ENCODE results near the gene RER1.

Gene RER1, protein sequence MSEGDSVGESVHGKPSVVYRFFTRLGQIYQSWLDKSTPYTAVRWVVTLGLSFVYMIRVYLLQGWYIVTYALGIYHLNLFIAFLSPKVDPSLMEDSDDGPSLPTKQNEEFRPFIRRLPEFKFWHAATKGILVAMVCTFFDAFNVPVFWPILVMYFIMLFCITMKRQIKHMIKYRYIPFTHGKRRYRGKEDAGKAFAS

DNA sequence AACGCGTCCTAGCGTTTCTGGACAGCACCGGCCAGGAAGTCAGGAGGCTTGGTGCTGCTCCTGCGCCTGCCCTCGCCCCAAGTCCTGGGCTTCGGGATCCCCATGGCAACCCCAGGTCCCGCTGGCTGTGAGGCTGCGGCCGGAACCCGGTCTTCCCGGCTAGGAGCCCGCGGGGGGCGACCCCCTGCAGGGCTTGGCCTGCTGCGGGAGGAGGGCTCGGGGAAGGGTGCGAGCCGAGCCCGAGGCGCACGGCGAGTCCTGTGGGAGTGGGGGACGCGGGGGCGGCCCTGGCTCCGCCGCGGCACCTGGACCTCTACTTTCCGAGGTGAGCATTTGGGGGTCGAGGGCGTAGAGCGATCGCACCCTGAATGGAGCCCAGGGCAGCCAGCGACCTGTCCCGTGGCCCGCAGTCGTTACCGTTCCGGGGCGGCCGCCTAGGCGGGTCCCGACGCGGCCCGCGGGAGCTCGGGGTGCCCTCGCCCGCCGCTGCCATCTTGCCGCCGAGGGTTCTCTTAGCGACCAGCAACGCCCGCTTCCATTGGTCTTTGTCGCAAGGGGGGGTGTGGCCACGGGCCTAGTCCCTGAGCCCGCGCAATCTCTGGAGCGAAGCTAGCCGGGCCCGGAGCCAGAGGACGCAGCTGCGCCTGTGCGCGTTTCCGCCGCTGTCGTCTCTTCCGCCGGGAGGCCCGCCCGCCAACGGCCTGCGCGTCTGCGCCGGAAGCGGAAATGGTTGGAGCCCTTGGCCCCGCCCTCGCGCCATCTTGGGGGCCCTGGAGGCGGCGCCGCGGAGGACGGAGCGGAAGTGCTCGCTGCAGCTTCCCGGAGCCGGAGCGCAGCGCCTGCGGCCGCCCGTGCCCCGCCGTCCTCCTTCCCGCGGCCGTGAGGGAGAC lies at the start of gene RER1, which contains the start of gene MORN1:
RER1 (plus strand) TSS at position 801 of the 890 bp plus-strand sequence. CDS start 3,950 bp downstream, outside the sequence.
MORN1 (minus strand) TSS at position 514 of the 890 bp plus-strand sequence; CDS start at position 493, 21 bp downstream.
- peak; percentile 93 for DNase-seq

DNA sequence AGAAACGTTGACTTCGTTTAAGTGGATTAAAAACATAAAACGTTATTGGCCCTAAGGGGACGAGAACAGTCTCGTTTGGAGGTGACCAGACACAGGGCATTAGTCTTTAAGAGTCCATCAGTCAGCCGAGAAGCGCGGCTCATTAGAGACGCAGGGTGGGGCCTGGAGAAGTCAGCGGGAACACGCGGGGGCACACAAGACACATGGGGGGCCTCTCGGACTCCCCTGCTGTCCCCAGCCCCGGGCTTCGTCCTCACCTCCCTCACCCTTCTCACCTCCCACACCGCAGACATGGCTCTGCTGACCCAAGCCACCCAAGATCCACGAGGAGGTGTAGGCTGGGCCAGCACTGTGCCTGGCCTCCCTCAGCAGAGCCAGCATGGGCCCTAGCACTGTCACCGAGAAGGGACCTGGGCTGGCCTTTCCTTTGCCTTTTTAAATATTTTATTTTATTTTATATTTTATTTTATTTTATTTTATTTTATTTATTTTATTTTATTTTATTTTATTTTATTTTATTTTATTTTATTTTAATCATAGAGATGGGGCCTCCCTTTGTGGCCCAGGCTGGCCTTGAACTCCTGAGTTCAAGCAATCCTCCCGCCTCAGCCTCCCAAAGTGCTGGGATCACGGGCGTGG lies 49.1 kb upstream of the RER1 start:
- DNase-seq = no peak

DNA sequence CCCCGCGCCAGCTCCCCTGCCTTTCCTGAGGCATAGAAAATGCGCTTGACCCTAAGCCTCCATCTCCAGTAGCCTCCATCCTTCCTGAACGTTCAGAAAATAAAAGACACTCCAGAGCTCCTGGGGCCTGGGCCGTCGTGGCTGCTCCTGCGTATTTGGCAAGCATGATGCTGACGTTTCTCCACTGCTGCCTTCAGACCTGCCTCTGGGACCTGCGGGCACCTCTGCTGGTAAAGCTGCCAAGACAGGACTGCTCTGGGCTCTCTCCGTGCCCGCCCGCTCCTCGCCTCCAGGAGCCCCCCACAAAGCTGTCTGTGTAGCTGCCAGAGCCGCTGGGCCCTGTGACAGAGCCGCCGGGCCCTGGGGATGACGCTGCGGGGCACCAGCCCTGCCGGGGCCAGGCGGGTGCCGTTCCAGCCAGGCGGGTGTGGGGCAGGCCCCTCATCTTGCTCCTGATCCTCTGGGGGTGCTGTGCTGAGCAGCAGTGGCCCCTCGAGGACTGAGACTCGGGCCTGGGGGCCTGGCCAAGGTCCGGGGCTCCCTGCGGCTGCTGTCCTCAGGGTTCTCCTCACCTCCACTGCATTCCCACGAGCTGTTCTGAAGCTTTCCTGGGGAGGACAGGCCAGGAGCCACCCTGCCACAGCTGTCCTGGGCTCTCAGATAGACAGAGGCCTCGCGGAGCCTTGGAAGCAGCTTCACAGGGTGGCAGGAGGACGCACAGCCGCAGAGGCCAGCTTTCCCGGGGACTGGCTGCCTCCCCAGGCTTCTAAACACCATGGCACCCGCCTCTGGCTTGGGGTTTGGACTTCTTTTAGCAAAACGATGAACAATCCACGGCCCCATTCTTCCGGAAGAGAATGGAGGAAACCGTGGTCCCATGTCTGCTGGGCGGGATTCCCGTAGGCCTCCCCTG lies 48.4 kb upstream of the RER1 start:
- no peak for DNase-seq

DNA sequence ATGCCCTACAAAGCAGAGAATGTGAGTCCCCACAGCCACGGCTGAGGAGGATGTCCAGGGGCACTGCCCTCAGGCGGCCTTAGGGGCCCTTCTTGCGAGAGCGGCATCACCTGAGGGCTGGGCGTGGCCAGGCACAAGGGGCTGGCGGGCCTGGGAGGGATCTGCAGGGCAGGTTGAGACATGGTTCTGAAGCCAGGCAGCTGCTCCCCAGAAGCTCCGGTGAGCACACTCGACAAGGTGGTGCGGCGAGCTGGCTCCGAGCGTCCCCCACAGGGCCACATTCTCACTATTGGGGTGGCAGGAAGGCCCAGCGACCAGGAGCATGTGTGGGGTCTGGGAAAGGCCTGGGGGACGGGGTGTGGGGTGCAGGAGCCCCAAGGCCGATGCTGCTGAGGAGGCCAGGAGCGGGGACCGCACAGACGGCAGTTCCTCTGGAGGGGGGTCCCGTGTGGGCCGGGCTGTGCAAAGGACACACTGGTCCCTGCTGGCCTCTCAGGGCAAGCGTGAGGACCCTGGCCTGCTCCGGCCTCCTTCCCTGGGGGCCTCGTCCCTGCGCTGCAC lies 47.4 kb upstream of the RER1 start:
- DNase-seq = no peak

DNA sequence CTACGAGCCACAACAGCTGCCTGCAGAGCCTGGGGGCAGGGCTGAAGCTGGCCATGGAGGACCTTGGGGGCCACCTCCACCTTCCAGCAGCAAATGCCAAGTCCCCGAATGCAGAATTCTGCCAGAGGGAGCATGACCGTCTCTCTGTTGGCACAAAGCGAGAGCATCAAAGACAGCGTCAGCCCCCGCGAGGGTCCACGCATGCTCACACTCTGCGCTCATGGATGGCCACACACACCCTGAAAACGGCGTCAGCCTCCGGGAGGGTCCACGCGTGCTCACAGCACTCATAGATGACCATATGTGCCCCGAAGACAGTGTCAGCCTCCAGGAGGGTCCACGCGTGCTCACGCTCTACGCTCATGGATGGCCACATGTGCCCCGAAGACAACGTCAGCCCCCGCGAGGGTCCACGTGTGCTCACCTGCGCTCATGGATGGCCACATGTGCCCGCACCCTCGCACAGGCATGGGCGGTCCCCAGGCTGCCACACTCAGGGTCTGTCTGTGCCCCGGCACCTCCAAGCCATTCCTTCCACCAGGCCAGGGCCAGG lies 46.8 kb upstream of the RER1 start:
- no peak for DNase-seq

DNA sequence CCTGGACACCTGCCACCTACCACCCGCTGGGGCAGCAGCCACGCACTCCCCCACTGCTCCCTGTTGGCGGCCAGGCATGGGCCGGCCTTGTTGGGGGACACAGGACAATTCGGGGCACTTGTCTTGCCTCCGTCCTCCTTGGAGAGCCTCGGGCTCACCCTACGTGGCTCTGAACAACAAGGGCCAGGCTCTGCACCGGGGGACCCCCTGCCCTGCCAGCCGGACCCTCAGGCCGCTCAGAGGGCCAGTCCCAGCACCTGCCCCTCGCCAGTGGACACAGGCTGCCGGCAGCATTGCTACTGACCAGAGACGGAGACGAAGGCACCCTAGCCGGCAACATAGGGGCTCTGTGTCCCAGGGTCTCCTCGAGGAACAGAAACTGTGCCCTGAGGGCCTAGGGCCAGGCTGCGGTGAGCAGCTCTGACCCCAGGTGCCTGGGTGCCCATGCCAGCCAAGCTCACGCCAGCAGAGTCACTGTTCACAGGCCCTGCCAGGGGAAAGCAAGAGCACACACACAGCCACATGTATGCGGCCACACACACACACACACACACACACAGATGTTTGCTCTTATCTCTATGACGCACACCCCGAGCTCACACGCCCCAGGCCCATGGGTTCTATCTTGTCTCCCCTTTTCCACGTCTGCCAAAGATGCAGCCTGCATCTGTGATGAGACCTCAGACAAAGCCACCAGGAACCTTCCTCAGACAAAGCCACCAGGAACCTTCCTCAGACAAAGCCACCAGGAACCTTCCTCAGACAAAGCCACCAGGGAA lies 46.2 kb upstream of the RER1 start:
- DNase-seq = no peak

DNA sequence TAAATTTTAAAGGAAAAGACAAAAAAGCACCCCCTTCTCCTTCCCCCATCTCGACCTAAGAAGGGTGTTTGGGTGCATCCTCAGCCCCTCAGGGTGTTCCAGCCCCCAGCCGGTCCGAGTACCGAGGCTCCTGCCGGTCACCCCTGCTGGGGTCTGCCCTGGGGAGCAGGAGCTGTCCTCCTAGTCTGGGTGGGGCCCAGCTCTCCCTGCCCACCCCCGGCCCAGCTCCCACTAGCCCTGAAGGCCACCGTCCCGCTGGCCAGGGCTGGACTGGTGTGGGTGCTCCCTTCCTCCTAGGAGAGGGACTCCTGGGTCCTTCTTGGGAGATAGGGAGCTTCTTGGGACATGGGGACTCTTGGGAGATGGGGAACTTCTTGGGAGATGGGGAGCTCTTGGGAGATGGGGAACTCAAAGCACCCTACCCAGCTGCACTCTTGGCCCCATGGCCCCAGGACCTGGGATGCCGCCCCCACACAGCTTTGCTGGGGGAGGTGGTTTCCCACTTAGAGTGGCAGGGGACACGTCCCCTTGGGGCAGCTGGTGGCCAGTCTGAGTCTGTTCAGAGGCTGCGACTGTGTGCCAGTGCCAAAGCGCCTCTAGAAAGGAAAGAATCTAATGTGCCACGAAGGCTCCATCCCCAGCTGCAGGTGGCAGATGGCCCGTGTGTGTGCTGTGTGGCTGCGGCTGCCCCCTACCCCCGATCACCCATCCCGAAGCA lies 44.8 kb upstream of the RER1 start:
- no peak for DNase-seq

DNA sequence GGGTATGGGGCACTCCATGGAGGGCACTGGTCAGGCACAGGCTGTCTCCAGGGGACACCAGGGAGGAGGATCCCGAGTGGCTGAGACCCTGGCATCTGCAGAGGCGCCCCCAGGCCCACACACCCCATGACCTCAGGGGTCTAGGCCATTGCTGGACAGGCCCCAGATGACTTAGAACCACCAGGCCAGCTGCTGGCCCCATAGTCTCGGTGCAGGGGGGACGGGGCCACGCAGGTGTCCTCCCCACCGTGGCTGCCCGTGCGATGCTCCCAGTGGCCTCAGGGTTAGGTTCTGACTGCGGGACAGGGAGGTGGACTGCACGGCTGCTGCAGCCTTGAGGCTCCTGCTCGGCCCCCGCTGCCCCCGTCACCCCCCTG lies 44.2 kb upstream of the RER1 start:
- no peak for DNase-seq

DNA sequence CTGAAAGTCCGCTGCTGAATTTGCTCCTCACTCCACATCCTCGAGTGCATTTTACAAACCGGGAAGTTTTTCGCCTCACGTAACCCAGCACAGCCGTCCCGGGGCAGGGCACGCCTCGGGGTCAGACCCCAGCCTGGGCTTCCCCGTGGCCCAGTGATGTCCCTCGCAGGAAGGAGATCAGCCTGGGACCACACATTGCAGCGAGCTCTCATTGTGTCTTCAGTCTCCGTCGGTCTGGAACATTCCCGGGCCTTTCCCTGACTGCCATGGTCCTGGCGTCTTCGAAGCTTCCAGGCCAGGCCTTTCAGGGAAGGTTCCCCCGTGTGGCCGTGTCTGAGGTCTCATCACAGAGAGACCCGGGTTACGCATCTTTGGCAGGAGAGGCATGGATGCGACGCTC lies 43.7 kb upstream of the RER1 start:
- no peak for DNase-seq

DNA sequence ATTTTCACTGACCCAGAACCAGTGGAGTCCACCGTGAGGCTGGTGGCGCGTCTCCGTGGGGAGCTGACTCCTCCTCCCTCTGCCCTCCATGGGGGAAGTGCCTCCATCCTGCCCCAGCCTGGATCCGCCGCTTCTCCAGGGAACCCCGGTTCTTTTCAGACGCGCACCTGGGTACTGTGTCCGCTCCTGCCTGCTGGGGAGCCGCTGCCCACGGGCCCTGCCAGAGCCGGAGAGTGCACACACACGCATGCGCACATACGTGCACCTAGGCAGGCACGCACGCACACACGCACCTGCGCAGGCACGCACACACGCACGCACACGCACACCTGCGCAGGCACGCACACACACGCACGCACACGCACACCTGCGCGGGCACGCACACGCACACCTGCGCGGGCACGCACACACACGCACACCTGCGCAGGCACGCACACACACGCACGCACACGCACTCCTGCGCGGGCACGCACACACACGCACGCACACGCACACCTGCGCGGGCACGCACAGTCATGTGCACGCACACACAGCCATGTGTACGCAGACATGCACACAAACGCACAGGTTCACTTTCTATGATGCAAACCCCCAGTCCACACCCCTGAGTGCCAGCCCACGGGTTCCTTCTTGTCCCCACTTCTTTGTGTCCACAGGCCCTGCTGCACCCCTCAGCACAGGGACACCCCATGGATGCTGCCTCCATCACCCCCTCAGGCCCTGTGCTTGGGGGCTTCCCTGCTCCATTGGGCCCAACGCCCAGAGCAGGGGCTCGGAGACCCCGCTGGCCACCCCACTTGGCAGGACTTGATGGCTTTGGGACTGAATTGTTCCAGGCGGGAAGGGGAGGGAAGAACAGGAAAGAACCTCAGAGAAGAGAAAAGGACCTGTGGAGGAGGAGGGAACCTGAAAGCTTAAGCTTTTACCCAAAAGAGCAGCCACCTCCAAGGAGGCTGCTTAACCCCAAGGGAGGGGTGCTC lies 43.0 kb upstream of the RER1 start:
- DNase-seq = no peak

DNA sequence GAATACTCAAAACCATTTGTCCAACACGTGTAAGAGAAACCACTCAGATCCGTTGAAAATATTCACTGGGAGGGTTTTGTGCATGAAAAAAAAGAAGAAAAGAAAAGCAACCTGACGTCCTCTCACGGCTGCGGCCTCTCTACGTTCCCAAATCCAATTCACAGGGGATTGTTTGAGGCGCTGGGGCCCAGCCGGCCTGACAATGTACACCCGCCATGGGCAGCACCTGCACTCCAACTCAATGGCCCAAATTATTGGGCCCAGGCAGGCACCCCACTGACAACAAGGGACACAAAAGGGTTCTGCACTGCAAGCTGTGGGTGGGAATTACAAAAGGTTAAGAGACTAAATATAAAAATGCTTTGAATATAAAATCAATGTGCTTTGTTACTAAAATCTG lies 41.8 kb upstream of the RER1 start:
- no peak for DNase-seq

DNA sequence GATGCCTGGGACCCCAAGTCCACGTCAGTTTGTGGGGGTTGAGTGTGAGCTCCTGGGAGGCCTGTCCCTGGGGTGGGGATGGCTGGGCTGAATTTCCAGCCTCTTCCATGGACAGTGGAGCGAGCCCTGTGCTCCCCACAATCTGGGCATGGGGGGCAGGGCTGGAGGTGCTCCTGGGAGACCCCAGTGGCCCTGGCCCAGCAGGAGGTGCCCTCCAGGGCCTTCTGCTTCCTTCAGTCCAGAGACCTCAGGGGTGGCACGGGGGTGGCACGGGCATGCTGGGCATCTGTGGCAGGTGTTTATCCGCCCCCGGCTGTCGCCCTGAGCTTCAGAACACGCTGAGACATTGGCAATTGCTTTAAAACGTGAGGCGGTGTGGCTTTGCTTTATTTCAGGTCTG lies 41.1 kb upstream of the RER1 start:
- DNase-seq = no peak

DNA sequence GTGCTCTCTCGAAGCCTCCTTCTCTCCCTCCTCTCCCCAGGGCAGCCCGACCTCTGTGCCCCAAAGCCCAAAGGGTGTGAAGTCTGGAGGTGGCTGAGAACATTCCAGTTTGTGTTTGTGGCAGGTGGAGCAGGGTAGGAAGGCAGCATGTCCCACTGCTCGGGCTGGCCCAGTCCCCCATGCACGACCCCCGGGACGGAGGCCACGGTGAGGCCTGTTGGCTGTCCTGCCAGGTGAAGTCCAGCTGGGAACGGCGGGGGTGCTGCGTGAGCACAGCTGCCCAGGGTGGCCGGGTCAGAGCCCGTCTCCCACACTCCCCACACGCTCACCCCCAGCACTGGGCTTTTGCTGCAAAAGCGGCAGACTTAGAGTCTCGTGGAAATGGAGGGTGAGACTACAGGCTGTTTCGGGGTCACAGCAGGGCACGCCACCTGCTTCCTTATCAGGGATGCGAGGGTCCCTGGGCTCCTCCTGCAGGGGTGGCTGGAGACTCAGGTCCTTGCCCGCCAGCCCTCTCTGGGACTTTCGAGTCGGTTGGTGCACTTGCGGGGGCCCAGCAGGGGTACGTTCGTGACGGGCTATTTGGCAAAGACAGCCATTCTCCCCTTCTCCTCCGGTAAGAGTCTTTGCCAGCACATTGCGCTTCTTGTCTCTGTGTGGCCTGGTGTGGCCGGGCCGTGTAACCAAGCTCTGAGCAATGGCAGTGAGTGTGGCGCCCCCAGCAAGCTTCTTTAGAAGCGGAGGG lies 40.6 kb upstream of the RER1 start:
- DNase-seq = no peak

DNA sequence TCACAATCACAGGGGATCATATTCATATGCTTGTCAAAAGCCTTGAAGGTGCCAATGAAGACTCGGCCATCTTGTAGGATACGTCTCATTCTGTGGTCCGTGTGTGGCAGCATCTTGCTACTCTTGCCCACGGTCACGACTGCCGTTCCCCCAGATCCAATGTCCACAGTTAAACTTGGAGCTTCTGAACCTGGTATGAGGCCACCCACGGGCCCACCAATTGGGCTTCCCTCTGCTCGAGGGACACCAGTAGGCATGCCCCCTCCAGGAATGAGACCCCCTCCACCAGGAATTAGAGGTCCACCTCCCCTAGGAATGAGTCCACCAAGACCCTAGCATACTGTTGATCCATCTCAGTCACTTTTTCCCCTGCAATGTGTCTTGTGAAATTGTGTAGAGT lies 39.9 kb upstream of the RER1 start:
- no peak for DNase-seq

DNA sequence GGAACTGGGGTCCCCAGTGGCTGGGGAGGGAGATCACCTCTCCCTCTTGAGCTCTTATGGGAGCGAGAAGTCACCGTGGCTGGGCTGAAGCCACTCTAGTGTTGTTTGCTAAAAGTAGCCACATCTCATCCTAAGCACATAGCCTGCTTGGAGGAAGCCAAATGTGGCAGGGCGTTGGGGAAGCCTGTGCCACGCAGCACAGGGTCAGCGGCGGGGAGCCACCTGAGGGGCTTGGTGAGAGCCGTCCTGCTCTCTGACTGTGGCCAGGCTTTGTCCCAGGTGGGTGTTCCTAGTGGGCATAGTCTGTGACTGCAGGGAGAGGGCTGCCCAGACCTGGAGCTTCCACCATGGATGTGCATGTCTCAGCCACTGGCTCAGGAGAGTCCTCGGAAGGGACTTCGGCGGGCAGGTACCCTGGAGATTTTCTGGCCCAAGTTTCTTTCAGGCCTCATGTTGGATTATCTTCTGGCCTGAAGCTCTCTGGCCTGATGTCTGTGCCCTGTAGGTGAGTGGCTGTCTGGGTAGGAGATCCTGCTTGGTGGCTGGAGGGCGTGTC lies 39.2 kb upstream of the RER1 start:
- no peak for DNase-seq

DNA sequence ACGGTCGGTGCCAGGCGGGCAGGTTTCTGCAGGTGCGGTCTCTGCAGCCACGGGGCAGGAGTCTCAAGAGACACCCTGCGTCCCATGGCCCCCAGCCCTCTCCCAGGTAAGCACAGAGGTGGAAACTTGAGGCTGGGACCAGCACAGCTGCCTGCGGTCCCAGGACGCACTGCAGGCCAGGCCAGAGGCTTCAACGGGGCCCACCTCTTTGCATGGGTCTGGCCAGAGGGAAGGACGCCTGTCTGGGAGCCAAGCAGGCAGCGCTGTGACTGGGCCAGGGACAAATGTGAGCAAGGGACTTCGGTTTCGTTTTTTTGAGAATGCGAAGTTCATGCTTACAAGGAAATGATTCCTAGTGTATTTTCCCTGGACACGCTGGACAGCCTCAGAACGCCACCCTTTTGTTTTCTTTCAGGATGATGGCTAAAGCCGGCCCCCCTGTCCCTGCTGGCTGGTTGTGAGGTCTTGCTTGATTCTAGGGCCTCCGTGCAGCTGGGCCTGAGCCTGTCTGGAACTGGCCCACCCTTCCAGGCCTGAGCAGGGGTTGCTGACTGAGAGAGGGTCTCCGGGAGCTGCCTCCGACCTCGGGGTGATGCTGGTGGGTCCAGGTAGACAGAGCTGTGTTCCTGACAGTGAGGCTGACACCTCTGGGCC lies 38.6 kb upstream of the RER1 start:
- DNase-seq = no peak

DNA sequence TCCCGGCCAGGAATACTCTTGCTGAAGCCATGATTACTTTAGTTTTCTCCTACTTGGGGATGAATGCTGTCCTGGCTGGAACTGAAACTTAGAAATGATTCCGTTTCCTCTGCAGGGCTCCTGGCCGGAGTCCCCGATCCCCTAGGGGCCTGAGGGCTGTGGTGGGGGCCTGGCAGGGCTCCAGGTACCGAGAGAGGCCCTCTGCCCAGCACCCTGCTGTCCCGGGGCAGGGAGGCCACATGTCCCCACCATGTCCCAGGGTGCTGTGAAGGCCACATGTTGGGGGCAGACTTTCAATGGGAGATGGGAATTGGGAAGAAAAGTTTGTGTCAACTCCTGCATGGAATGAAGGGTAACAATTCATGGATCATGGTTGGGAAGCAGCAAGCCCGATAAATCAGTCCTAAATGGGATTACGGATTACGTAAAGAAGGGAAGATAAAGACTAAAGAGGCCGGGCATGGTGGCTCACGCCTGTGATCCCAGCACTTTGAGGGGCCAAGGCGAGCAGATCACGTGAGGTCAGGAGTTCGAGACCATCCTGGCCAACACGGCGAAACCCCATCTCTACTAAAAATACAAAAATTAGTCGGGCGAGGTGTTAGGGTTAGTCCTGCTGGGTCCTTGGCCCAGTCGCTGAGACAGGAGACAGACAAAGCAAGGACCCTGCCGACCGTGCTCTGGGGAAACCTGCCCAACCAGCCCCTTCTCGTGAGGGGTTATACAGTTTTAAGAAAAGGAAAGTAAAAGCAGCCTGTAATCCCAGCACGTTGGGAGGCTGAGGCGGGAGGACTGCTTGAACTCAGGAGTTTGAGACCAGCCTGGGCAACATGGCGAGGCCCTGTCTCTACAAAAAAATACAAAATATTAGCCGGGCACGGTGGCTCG lies 37.8 kb upstream of the RER1 start:
- DNase-seq = no peak
